Brain microvascular endothelial cell (primary cell): ENCODE data around the gene LRRC28.

Source experiments
- DNase-seq: peaks from one replicate; pipeline ENCODE4 v3.0.0-alpha.2; 2020
- H3K27ac ChIP-seq: fragments of 250-450 bp; sonication (Bioruptor Pico); 2 replicates; pipeline ENCODE4 v1.5.1; 2020; ENCODE audit warnings: mild to moderate bottlenecking, moderate library complexity
- H3K27me3 ChIP-seq: fragments of 250-450 bp; sonication (Bioruptor Pico); replicated peaks from 2 replicates; pipeline ENCODE4 v1.5.1; 2020; ENCODE audit warnings: mild to moderate bottlenecking
- H3K36me3 ChIP-seq: fragments of 250-450 bp; sonication (Bioruptor Pico); replicated peaks from 2 replicates; pipeline ENCODE4 v1.5.1; 2020; ENCODE audit warnings: mild to moderate bottlenecking
- H3K4me3 ChIP-seq: 2 replicates; pipeline ENCODE4 v1.5.1; 2011; ENCODE audit warnings: low read depth, mild to moderate bottlenecking, control low read depth, low read length, moderate library complexity
- CTCF ChIP-seq: IDR thresholded peaks from 2 replicates; pipeline ENCODE4 v1.5.1; 2011; ENCODE audit warnings: low read depth, mild to moderate bottlenecking, moderate library complexity, low read length, control low read depth, inconsistent platforms; ENCODE audit errors: missing control alignments
- in situ Hi-C: cut with HindIII; loops from 2 replicates; pipeline ENCODE4 v1.10.0; 2017; ENCODE audit warnings: low sequenced_read_pairs, low pct_ligation_motif_present

The LRRC28 gene

GRCh38 chr15:99250001-99250400, 1.3 kb upstream of the LRRC28 start:
- TF ChIP-seq CTCF = no peak
- in situ Hi-C loops = no loop called here
- Histone ChIP-seq H3K27me3 (no peaks in the 10 kb centered on the region), H3K36me3 (no peaks in the 10 kb centered on the region), H3K4me3 (peak overlapping the region; percentile 83), H3K27ac (peak overlapping the region; percentile 77)
- DNase-seq = no peak

GRCh38 chr15:99250494-99250856, 806 bp upstream of the LRRC28 start:
- TF ChIP-seq CTCF = no peak
- Histone ChIP-seq H3K27ac (peak overlapping the region; percentile 82), H3K27me3 (no peaks in the 10 kb centered on the region), H3K4me3 (peak overlapping the region; percentile 66), H3K36me3 (no peaks in the 10 kb centered on the region)
- in situ Hi-C loops = no loop called here
- no peak for DNase-seq

- no peak for DNase-seq
- Histone ChIP-seq H3K27me3 (no peaks in the 10 kb centered on the region), H3K27ac (no peak overlapping the region), H3K4me3 (peak overlapping the region; percentile 77), H3K36me3 (no peaks in the 10 kb centered on the region)
- in situ Hi-C loops = no loop called here
- no peak for TF ChIP-seq CTCF
Observed at GRCh38 chr15:99252326-99252725, 1.0 kb downstream of the LRRC28 start.

DNA sequence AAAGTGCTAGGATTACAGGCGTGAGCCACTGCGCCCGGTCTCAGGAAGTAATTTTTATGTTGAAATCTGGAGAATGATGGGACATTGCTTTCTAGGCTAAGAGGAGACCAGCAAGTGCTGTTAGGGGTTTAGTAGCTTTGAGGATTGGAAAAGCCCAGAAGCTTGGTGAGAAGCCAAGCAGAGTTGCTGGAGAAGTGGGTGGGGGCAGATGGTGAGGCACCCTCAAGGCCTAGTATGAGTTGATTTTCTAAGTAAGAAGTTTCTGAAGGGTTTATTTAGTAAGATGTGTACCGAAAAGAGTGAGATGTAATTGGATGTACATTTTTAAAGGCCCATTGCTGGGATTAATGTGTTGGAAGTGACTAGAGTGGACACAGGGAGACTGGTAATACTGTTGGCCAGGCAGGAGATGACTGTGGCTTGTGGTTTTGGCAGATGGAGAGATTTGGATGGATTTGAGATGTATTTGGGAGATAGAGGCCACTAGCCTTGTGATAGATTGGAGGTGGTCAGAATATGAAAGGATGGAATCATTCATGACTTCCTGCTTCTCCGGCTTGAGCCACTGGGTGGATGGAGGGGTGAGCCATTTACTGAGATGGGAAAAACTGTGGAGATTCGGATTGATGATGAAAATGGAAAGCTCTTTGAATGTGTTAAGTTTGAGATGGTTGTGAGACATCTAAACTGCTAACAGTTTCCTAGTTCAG, 2.3 kb downstream of the LRRC28 start:
- Histone ChIP-seq H3K27ac (no peak overlapping the region), H3K4me3 (no peak overlapping the region), H3K36me3 (no peaks in the 10 kb centered on the region), H3K27me3 (no peaks in the 10 kb centered on the region)
- TF ChIP-seq CTCF = peak; percentile 33
- in situ Hi-C loops = no loop called here
- peak; percentile 61 for DNase-seq

GRCh38 chr15:99257107-99257750, 5.9 kb downstream of the LRRC28 start:
- no peaks in the 10 kb centered on the region for H3K27me3 ChIP-seq
- no peak overlapping the region for H3K4me3 ChIP-seq
- H3K27ac ChIP-seq = no peak overlapping the region
- TF ChIP-seq CTCF = no peak
- no peak for DNase-seq
- in situ Hi-C loops = no loop called here
- no peaks in the 10 kb centered on the region for H3K36me3 ChIP-seq
